CD4-positive, alpha-beta T cell treated with Interleukin-17A for 4 hours (primary cell): ENCODE data around the gene MACROD2.
"Not testable (repeated sequence)": the region's sequence is repeated elsewhere in the genome, so short reads cannot be mapped to it uniquely, and the experiment has no call there.

Source experiments
- DNase-seq: peaks from one replicate; pipeline ENCODE4 v3.0.0-alpha.2; 2020; ENCODE audit warnings: mixed read lengths

MACROD2 gene

GRCh38 chr20:14415467-14415866 lies 420.2 kb downstream of the MACROD2 start:
- no peak for DNase-seq

- no peak for DNase-seq
These were observed 423.1 kb downstream of the MACROD2 start for GRCh38 chr20:14418376-14418775.

- DNase-seq: no peak
These were observed 427.6 kb downstream of the MACROD2 start for GRCh38 chr20:14422892-14423291.

- DNase-seq: no peak
These were observed 436.3 kb downstream of the MACROD2 start for GRCh38 chr20:14431568-14431967.

GRCh38 chr20:14432085-14432484 lies 436.8 kb downstream of the MACROD2 start:
- DNase-seq: no peak

GRCh38 chr20:14432597-14432996 lies 437.3 kb downstream of the MACROD2 start:
- no peak for DNase-seq

GRCh38 chr20:14434384-14435136 lies 439.2 kb downstream of the MACROD2 start:
- DNase-seq: no peak

GRCh38 chr20:14441201-14441600 lies 445.9 kb downstream of the MACROD2 start:
- no peak for DNase-seq

- no peak for DNase-seq
These were observed 448.8 kb downstream of the MACROD2 start for GRCh38 chr20:14444106-14444505.

GRCh38 chr20:14445310-14445709 lies 450.0 kb downstream of the MACROD2 start:
- no peak for DNase-seq

- no peak for DNase-seq
These were observed 450.6 kb downstream of the MACROD2 start for GRCh38 chr20:14445902-14446301.

GRCh38 chr20:14446446-14446845 lies 451.1 kb downstream of the MACROD2 start:
- no peak for DNase-seq

GRCh38 chr20:14449323-14449722 lies 454.0 kb downstream of the MACROD2 start:
- DNase-seq: no peak

GRCh38 chr20:14450256-14450655 lies 454.9 kb downstream of the MACROD2 start:
- DNase-seq: no peak

- DNase-seq: no peak
These were observed 456.1 kb downstream of the MACROD2 start for GRCh38 chr20:14451458-14451857.

- no peak for DNase-seq
These were observed 457.9 kb downstream of the MACROD2 start for GRCh38 chr20:14453259-14453658.

- no peak for DNase-seq
These were observed 459.0 kb downstream of the MACROD2 start for GRCh38 chr20:14454296-14454695.

GRCh38 chr20:14467104-14467827 lies 471.9 kb downstream of the MACROD2 start:
- DNase-seq: not testable (repeated sequence)

GRCh38 chr20:14470231-14470899 lies 475.0 kb downstream of the MACROD2 start:
- no peak for DNase-seq

GRCh38 chr20:14470977-14471661 lies 475.8 kb downstream of the MACROD2 start:
- no peak for DNase-seq

GRCh38 chr20:14477125-14477524 lies 481.8 kb downstream of the MACROD2 start:
- no peak for DNase-seq

GRCh38 chr20:14478126-14478525 lies 482.8 kb downstream of the MACROD2 start:
- DNase-seq: no peak

GRCh38 chr20:14481863-14482262 lies 486.5 kb downstream of the MACROD2 start:
- no peak for DNase-seq
